HG03558 (cell line): ENCODE measurements around the gene SFXN5.

Experiments
- ATAC-seq: cut with Tn5 transposase; IDR thresholded peaks from one replicate; pipeline ENCODE4 v1.9.1; 2021; ENCODE audit warnings: moderate number of reproducible peaks; ENCODE audit not compliant: unreplicated experiment; ENCODE audit errors: extremely low read depth

The SFXN5 gene

GRCh38 chr2:72982781-72983499 lies 88.6 kb downstream of the SFXN5 start:
- ATAC-seq = no peak

GRCh38 chr2:72982219-72982618 lies 89.3 kb downstream of the SFXN5 start:
- no peak for ATAC-seq

DNA sequence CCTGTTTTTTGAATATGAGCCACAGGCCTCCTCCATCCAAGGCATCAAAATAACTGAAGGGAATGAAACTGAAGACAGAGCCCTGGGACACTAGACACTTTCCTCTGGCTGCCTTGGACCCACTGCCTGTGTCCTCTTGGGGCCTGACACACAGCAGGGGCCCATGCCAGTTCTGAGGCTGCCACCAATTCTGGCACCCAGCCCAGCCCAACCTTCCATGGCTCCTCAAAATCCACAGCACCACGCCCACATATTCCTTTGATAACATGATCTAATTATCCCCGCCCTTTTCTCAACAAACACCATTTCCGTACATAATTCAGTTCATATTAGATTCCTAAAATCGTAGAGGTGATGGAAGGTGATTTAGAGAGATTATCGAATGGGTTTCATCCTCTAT lies 90.0 kb downstream of the SFXN5 start:
- no peak for ATAC-seq

GRCh38 chr2:72980535-72981217 lies 90.8 kb downstream of the SFXN5 start:
- no peak for ATAC-seq

DNA sequence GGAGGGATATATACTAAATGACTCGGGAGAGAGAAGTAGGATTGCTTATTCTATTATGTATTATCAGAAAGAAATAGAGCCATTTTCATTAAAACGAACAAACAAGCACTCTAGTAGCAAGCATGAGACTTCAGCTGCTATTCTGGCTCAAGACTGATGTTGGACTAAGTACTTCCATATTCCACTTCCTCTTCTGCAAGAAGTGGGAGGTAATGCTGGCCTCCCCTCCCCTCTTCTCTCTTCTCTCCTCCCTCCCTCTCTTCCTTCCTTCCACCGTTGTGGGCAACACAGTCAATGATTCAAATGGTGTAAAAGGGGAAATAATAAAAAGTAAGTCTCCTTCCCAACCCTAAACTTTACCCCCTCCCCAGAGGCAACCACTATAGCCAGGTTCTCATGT lies 91.6 kb downstream of the SFXN5 start:
- ATAC-seq = no peak

DNA sequence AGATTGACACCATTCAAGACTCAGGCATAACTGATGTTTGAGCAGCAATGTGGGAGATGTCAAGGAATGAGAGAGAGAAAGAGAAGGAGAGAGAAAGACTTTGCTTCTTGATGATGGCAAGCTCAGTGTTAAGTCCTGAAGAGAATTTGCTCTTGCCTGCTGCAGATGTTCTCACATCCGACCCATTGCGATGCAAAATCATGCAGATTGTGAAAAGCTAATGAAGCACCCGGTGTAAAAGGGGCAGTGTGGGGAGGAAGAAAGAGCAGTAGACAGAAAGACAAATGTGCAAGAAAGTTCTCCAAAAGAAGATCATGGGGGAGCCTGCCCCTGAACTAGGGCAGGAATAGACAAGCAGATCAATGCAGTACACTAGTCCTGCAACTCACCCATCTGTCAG lies 96.5 kb downstream of the SFXN5 start:
- no peak for ATAC-seq

DNA sequence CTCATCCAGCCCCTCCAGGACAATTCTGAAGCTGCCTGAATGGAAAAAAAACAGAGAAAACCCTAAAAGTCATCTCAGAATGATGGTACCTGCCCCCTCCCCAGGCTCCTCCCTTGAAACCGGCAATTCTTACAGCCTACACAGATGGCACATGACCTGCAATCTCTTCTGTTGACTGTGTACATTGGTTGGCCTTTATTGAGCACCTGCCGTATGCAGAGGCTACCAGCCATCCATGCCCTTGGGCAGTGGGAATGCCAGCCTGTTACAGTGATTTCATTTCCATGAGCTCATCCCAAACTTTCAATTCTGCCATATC lies 97.1 kb downstream of the SFXN5 start:
- ATAC-seq = no peak

GRCh38 chr2:72973566-72974435 lies 97.7 kb downstream of the SFXN5 start:
- no peak for ATAC-seq

GRCh38 chr2:72973137-72973535 lies 98.4 kb downstream of the SFXN5 start:
- no peak for ATAC-seq

- no peak for ATAC-seq
Measured at GRCh38 chr2:72972352-72973136, 99.0 kb downstream of the SFXN5 start.

DNA sequence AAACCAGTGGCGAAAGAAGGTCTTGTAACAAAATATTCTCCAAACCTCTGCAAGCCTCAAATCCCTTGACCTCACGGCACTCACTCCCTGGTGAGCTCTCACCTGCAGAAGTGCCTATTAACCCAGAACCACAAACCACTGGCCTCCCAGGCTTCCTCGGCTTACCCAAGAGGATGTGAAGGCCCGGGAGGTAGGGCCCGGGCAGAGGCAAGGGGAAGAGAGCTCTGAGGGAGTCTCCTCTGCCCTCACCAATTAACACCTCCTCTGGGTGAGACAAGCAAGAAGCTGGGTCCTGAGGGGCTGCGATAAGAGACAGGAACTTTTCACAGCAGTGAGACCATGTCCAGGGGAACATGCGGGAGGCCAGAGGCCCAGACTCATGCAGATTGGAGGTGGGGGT lies 100.5 kb downstream of the SFXN5 start:
- no peak for ATAC-seq

DNA sequence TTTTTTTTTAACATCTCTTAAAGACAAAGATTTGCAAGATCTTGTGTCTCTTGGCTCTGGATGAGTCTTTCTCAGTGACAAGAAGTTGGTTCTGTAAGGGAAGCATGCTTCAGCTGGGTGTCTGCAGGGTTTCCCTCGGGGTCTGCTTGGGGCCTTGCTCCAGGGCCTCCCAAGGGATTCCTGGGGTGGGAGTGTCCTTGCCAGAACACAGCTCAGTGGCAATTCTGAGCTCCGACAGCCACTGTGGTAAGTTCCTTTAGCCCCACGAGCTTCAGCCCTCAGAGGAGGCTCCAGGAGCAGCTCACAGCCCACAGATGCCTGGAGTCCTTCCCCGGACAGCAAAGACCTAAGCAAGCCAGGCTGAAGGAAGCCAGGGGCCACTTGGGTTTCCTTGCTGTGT lies 101.8 kb downstream of the SFXN5 start:
- ATAC-seq = no peak

GRCh38 chr2:72968286-72968685 lies 103.2 kb downstream of the SFXN5 start:
- ATAC-seq = no peak

GRCh38 chr2:72965770-72966450 lies 105.6 kb downstream of the SFXN5 start:
- no peak for ATAC-seq

DNA sequence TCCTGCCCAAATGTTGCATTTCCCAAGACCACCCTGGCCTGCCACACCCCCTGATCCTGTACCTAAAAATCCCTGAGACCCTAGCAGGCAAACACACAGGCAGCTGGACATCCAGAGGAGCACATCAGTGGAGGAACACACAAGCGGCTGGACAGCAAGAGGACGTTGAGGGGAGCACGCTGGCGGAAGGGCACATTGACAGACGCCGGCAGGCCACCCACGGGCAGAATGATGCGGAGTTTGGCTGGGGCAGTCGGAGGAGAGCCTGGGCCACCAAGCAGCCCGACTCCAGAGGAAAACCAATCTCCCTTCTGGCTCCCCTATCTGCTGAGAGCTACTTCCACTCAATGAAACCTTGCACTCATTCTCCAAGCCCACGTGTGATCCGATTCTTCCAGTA lies 106.5 kb downstream of the SFXN5 start:
- no peak for ATAC-seq

DNA sequence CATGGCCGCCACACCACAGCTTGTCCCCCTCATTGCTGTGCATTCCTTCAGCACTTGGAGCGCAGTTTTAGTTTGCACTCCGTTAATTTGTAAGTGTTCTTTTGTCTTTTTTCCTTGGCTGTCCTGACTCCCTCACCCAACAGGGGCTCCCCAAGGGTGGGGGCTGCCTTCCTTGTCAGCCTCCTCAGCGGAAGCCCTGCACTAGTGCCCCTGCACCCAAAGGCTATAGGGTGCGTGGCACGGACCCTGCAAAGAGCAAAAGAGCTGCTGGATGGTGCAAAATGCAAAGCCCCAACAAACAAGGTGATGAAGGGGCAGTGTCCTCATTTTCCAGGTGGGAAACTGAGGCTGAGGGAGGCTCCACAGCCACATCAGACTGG lies 107.4 kb downstream of the SFXN5 start:
- ATAC-seq = no peak

- no peak for ATAC-seq
Measured at GRCh38 chr2:72963423-72964145, 107.9 kb downstream of the SFXN5 start.

DNA sequence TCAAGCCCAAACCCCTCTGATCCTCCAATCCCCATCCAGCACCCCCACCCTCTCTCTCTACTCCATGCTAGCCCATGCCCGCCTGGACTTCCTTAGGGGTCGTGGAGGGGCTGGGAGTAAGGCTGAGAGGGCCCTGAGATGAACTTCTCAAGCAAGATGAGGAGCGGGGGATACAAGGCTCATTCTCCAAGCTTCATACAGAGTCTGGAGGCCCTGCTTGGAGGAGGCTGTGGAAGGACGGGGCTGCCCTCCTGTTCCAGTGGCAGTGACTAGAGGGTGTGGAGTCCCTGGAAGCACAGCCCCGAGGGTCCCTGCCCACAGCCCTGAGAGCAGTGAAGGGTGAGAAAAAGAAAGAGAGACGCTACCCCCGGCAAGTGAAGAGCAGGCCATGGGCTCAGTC lies 108.6 kb downstream of the SFXN5 start:
- no peak for ATAC-seq

DNA sequence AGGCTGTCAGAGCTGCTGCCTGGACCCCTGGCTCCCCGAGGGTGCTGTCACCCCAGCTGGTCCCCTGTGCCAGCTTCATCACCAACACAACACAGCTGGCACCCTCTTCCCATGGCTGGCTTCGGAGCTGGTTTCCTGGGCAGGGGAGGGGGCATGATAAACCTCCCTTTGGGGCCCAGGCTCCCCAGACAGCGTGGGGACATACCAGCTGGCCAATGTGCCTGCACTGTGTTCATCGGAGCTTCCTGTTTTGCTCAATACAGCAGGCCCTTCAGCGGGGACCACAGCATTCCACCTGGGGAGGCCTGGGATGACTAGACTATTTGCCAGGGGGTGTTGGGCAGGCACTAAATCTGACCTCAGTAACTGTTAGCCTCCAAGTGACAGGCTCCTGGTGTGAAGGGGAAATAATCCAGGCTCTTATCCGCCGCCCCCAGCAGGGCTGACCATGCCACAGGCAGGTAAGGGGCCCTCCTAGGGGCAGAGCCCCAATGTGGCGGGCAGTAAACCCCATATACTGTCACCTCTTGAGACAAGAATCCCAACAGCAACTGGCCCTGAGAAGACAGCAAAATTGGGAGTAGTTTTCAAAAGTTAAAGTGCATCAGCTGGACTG lies 109.6 kb downstream of the SFXN5 start:
- no peak for ATAC-seq
